Muscle layer of colon (tissue), 2 donors: Measurements from ENCODE around the gene TBC1D22A.

Source experiments
- H3K27ac ChIP-seq: one replicate; pipeline ENCODE4 v1.7.0; 2013; ENCODE audit warnings: low read depth, mild to moderate bottlenecking, low read length, moderate library complexity
- H3K27me3 ChIP-seq, 2 donors: one replicate each; pipeline ENCODE4 v1.7.0; 2013; ENCODE audit warnings: low read length in 2 of 2, mild to moderate bottlenecking in 2 of 2; ENCODE audit not compliant: insufficient read depth in 2 of 2, control insufficient read depth in 1 of 2
- H3K36me3 ChIP-seq: one replicate; pipeline ENCODE4 v1.7.0; 2013; ENCODE audit warnings: mild to moderate bottlenecking, low read length; ENCODE audit not compliant: insufficient read depth
- H3K4me1 ChIP-seq: one replicate; pipeline ENCODE4 v1.7.0; 2013; ENCODE audit warnings: mild to moderate bottlenecking, low read length; ENCODE audit not compliant: insufficient read depth
- H3K4me3 ChIP-seq, 2 donors: one replicate each; pipeline ENCODE4 v1.7.0; 2013; ENCODE audit warnings: low read length in 2 of 2, low read depth in 1 of 2, mild to moderate bottlenecking in 1 of 2, moderate library complexity in 1 of 2
- H3K9ac ChIP-seq: one replicate; pipeline ENCODE4 v1.7.0; 2013; ENCODE audit warnings: low read length
- H3K9me3 ChIP-seq: one replicate; pipeline ENCODE4 v1.7.0; 2013; ENCODE audit warnings: mild to moderate bottlenecking, low read length
- donor health status: abdominal sarcoma.
- donor health status: Adenocarcinoma of cecum.

The TBC1D22A gene

DNA sequence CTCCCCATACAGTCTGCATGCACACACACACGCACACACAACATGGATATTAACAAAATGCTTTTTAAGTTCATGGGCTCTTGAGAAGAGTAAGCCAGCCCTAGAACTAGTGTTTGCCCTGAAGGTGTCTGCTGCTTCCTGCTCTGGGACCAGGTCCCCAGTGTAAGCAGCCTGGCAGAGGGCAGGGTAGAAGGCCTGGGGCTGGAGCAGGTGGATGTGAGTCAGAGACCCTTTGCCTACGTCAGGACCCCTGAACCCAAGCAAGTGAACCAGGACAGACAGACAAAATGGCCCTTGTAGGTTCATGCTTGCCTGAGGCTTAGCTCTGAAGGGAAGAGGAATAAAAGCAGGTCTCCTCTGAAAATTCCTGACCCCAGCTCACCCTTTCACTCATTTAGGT, 357.9 kb downstream of the TBC1D22A start:
- Histone ChIP-seq H3K4me3 (no peak overlapping the region), H3K4me1 (no peaks in the 10 kb centered on the region), H3K27ac (no peak overlapping the region), H3K27me3 (no peaks in the 10 kb centered on the region), H3K36me3 (no peaks in the 10 kb centered on the region), H3K9me3 (no peaks in the 10 kb centered on the region), H3K9ac (no peak overlapping the region)

GRCh38 chr22:47121791-47122190, 359.3 kb downstream of the TBC1D22A start:
- Histone ChIP-seq H3K27me3 (no peaks in the 10 kb centered on the region), H3K9ac (no peak overlapping the region), H3K27ac (no peak overlapping the region), H3K4me3 (no peak overlapping the region), H3K4me1 (no peaks in the 10 kb centered on the region), H3K9me3 (no peaks in the 10 kb centered on the region), H3K36me3 (no peaks in the 10 kb centered on the region)

GRCh38 chr22:47122441-47123000, 360.1 kb downstream of the TBC1D22A start:
- Histone ChIP-seq H3K36me3 (no peaks in the 10 kb centered on the region), H3K9ac (no peak overlapping the region), H3K27ac (no peak overlapping the region), H3K4me3 (no peak overlapping the region), H3K9me3 (no peaks in the 10 kb centered on the region), H3K27me3 (no peaks in the 10 kb centered on the region), H3K4me1 (no peaks in the 10 kb centered on the region)

GRCh38 chr22:47123006-47123826, 360.8 kb downstream of the TBC1D22A start:
- H3K27ac ChIP-seq, result no peak overlapping the region
- no peaks in the 10 kb centered on the region for H3K4me1 ChIP-seq
- no peaks in the 10 kb centered on the region for H3K27me3 ChIP-seq
- H3K9ac ChIP-seq, result no peak overlapping the region
- no peaks in the 10 kb centered on the region for H3K9me3 ChIP-seq
- no peaks in the 10 kb centered on the region for H3K36me3 ChIP-seq
- H3K4me3 ChIP-seq, result no peak overlapping the region

GRCh38 chr22:47123827-47124442, 361.5 kb downstream of the TBC1D22A start:
- H3K4me1 ChIP-seq, result no peaks in the 10 kb centered on the region
- H3K9me3 ChIP-seq, result no peaks in the 10 kb centered on the region
- no peak overlapping the region for H3K27ac ChIP-seq
- H3K27me3 ChIP-seq, result no peaks in the 10 kb centered on the region
- H3K4me3 ChIP-seq, result no peak overlapping the region
- no peak overlapping the region for H3K9ac ChIP-seq
- H3K36me3 ChIP-seq, result no peaks in the 10 kb centered on the region

DNA sequence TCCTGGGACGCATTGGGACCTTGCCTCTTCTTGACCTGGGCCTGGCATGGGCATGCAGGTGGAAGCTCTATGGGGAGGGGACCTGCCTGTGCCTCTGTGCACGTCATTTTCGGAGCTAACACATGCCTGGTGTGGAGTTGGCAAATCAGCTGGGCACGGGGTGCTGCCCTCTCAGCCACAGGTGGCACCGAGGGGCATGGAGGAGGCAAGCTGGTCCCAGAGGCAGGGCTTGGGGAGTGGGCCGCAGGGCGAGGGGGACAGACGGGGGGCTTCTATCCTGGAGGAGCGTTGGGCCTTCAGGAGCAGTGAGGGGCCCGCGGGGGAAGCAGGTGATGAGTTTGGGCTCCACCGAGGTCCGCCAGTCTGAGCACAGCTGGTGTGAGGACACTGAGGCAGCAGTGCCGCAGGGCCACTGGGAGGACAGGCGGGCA, 362.0 kb downstream of the TBC1D22A start:
- Histone ChIP-seq H3K27ac (no peak overlapping the region), H3K27me3 (no peaks in the 10 kb centered on the region), H3K36me3 (no peaks in the 10 kb centered on the region), H3K4me1 (no peaks in the 10 kb centered on the region), H3K4me3 (no peak overlapping the region), H3K9ac (no peak overlapping the region), H3K9me3 (no peaks in the 10 kb centered on the region)

DNA sequence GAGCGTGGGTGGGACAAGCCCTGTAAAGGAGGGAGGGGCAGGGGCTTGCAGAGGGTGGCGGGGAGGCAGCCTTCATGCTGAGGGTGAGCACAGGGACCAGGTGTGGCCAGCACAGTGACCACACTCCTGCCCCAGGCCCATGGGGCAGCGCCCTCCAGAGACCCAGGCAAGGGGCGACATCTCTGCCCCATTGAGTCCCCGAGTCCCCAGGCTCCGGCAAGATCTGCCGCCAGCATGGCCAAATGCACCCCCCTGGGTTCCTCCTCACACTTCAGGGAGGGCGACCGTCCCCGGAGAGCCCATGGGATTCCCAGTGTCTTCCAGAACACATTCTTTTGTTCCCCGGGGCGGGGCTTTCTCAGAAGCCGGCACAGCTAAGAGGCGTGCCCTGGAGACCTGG, 362.5 kb downstream of the TBC1D22A start:
- Histone ChIP-seq H3K27me3 (no peaks in the 10 kb centered on the region), H3K9me3 (no peaks in the 10 kb centered on the region), H3K4me1 (no peaks in the 10 kb centered on the region), H3K4me3 (no peak overlapping the region), H3K9ac (no peak overlapping the region), H3K27ac (no peak overlapping the region), H3K36me3 (no peaks in the 10 kb centered on the region)

DNA sequence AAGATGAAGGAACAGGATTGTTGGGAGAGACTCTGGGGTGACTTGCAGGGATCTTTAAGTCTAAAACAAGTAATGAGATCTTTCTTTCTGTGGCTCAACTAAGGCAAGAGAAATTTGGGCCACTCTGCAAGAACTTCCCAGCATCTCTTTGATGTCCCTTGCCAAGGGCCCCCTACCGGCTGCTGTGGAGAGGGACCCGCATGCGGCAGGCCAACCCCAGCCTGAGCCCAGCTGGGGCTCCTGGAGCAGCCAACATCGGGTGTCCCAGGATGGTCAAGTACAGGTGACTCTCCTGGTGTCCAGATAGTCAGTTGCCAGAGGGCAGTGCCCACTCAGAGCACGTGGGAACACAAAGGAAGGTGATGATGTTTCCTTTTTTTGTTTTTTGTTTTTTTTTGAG, 363.2 kb downstream of the TBC1D22A start:
- Histone ChIP-seq H3K4me1 (no peaks in the 10 kb centered on the region), H3K9ac (no peak overlapping the region), H3K9me3 (no peaks in the 10 kb centered on the region), H3K36me3 (no peaks in the 10 kb centered on the region), H3K27ac (no peak overlapping the region), H3K27me3 (no peaks in the 10 kb centered on the region), H3K4me3 (no peak overlapping the region)

DNA sequence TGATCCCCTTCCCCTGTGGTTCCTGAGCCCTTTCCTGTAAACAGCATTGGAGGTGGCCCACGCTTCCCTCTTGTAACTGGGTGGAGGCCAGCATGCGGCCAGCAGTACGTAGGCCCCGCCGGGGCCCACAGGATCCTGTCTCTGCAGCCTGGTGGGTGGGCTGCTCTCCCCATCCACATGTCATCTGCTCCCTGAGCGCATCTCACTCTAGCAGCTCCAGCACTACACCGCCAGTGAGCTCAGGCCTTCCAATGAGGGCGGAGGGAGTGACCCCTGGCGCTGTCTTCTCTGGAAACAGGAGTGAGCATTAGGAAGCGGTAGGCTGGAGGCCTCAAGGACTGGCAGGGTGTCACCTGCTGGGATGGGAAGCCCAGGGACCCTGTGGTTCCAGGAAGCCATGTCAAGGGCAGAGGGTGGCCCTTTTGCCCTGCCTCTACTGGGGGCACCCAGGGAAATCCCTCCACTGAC, 363.9 kb downstream of the TBC1D22A start:
- Histone ChIP-seq H3K36me3 (no peaks in the 10 kb centered on the region), H3K9me3 (no peaks in the 10 kb centered on the region), H3K4me3 (no peak overlapping the region), H3K27ac (no peak overlapping the region), H3K27me3 (no peaks in the 10 kb centered on the region), H3K9ac (no peak overlapping the region), H3K4me1 (no peaks in the 10 kb centered on the region)

DNA sequence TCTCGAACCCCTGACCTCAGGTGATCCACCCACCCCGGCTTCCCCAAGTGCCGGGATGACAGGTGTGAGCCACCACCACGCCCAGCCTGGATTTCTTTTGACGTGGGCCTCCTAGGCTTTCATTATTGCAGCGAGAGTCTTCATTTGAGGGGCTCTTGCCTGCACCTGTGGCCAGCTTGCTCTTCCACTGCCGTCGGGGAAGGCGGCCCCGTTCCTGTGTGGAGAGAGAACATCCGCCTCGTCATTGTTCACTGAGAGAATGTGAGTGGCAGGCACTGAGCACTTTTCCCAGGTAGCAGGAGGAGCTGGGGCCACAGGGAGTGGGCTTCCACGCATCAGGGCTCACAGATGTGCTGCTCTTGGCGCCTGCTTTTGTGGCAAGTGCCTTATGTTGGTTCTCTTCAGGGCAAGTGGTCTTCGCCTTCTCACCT, 365.0 kb downstream of the TBC1D22A start:
- Histone ChIP-seq H3K9ac (no peak overlapping the region), H3K27ac (no peak overlapping the region), H3K27me3 (no peaks in the 10 kb centered on the region), H3K4me3 (no peak overlapping the region), H3K9me3 (no peaks in the 10 kb centered on the region), H3K36me3 (no peaks in the 10 kb centered on the region), H3K4me1 (no peaks in the 10 kb centered on the region)

DNA sequence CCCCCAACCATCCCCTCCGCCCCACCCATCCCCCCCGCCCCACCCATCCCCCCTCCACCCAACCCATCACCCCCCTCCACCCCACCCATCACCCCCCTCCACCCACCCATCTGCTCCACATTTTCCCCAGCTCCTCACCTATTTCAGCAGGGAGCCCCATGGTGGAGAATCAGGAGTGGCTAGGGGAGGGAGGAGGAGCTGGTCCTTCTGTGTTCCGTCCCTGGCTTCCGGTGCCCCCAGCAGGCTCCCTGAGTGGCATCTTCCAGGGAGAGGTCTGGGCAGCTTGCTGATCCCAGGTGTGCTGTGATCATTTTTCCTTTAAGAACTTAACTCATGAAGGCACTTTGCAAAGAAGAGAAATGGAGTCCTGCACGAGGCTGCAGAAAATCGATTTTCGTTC, 365.8 kb downstream of the TBC1D22A start:
- no peaks in the 10 kb centered on the region for H3K9me3 ChIP-seq

More for the DNA sequence above, 365.8 kb downstream of the TBC1D22A start:
- Histone ChIP-seq H3K36me3 (no peaks in the 10 kb centered on the region), H3K4me1 (no peaks in the 10 kb centered on the region), H3K9ac (no peak overlapping the region), H3K27ac (no peak overlapping the region), H3K27me3 (no peaks in the 10 kb centered on the region), H3K4me3 (no peak overlapping the region)
